ENCODE data around the gene KRT37.

The KRT37 gene

GRCh38 chr17:41449008-41449407, 24.6 kb upstream of the KRT37 start:
- TF ChIP-seq CTCF (conservative IDR thresholded peaks at IDR 0.05; ENCODE audit: low read depth, low read length), result no peak

DNA sequence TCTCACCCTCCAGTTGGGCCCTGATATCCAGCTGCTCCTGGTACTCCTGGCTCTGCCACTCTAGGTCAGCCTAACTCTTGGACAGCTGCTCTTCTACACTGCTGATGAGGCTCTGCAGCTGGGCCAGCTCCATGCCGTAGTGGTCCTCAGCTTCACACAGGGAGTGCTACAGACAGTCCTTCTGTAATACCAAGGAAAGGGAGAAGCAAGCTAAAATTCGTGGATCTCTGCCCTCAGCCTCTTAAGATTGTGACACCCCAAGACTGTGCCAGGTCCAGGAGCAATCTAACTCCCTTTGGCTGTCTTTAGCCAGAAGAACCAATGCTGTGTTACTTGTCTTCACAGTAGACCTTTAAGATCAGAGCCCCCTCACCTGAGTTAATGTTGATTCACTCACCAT, 24.1 kb upstream of the KRT37 start:
- TF ChIP-seq CTCF (conservative IDR thresholded peaks at IDR 0.05; ENCODE audit: low read depth, low read length), result no peak
- DNase-seq (ENCODE audit: low read depth), result no peak
- H3K4me3 ChIP-seq (ENCODE audit: low read length), result no peak overlapping the region

More at GRCh38 chr17:41449008-41449407, 24.6 kb upstream of the KRT37 start:
- DNase-seq (ENCODE audit: low read depth), result no peak
- H3K4me3 ChIP-seq (ENCODE audit: low read length), result no peak overlapping the region

GRCh38 chr17:41446806-41447205, 22.4 kb upstream of the KRT37 start:
- no peak for TF ChIP-seq CTCF (conservative IDR thresholded peaks at IDR 0.05; ENCODE audit: low read depth, low read length)
- no peak overlapping the region for H3K4me3 ChIP-seq (ENCODE audit: low read length)
- no peak for DNase-seq (ENCODE audit: low read depth)

DNA sequence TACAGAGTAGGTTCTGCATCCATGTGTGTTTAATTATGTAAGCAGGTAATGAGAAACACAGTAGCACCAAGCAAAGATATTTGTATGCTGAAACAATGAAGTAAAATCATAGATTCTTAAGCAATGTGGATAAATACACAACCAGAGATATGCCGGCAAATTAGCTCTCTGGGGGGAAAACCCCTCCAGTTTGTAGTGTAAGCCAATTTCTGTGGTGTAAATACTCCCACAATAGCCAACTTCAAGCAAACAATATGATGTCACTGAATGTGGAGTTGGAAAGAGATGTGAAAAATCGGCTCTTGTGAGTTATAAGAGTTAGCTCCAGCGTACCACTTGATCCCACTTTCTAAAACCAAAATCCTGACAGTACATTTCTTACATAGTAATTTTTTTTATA, 20.3 kb upstream of the KRT37 start:
- no peak for TF ChIP-seq CTCF (conservative IDR thresholded peaks at IDR 0.05; ENCODE audit: low read depth, low read length)
- no peak overlapping the region for H3K4me3 ChIP-seq (ENCODE audit: low read length)
- no peak for DNase-seq (ENCODE audit: low read depth)

GRCh38 chr17:41444186-41444585, 19.8 kb upstream of the KRT37 start:
- no peak overlapping the region for H3K4me3 ChIP-seq (ENCODE audit: low read length)
- no peak for TF ChIP-seq CTCF (conservative IDR thresholded peaks at IDR 0.05; ENCODE audit: low read depth, low read length)
- DNase-seq (ENCODE audit: low read depth), result no peak

- TF ChIP-seq CTCF (conservative IDR thresholded peaks at IDR 0.05; ENCODE audit: low read depth, low read length), result no peak
- no peak overlapping the region for H3K4me3 ChIP-seq (ENCODE audit: low read length)
- no peak for DNase-seq (ENCODE audit: low read depth)
Measured at GRCh38 chr17:41442739-41443138, 18.4 kb upstream of the KRT37 start.

DNA sequence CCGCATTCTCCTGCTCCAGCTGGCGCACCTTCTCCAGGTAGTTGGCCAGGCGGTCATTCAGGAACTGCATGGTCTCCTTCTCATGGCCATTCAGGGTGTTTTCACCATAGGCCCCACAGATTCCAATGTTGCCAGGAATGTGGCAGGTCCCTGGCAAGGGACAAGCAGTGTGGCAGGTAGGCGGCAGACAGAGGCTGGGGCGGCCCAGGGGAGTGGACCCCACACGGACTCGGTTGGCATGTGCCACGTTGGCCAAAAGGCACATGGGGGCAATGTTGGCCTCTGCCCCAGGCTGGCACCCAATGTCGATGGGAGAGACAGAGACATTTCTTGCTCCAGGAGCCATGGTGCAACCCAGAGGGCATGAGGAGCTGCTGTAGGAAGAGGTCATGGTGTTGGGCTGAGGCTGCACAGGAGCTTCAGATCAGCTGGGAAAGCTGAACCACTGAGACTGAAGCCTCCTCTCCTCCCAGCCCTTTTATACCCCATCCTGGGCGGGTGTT, 16.2 kb upstream of the KRT37 start, which contains the start of gene KRT38:
TSS of gene KRT38 (minus strand) at position 453 of the 503 bp plus-strand sequence. CDS start at position 391, 62 bp downstream.
- TF ChIP-seq CTCF (conservative IDR thresholded peaks at IDR 0.05; ENCODE audit: low read depth, low read length), result no peak
- DNase-seq (ENCODE audit: low read depth), result no peak
- no peak within 1 kb of the TSS for H3K4me3 ChIP-seq (ENCODE audit: low read length)
